NCI-H774 (cell line): ENCODE data around the gene SLC25A36.
"Not testable (repeated sequence)": the region's sequence is repeated elsewhere in the genome, so short reads cannot be mapped to it uniquely, and the experiment has no call there.

Experiments used
- DNase-seq: peaks from one replicate; lab custom pipeline; 2025; lab: John Stamatoyannopoulos, UW

SLC25A36 gene

GRCh38 chr3:140995881-140996280, 54.2 kb downstream of the SLC25A36 start:
- no peak for DNase-seq

- DNase-seq: peak; percentile 53
Measured at GRCh38 chr3:141000027-141000663, 58.5 kb downstream of the SLC25A36 start.

GRCh38 chr3:141000686-141001085, 59.0 kb downstream of the SLC25A36 start:
- DNase-seq: no peak

DNA sequence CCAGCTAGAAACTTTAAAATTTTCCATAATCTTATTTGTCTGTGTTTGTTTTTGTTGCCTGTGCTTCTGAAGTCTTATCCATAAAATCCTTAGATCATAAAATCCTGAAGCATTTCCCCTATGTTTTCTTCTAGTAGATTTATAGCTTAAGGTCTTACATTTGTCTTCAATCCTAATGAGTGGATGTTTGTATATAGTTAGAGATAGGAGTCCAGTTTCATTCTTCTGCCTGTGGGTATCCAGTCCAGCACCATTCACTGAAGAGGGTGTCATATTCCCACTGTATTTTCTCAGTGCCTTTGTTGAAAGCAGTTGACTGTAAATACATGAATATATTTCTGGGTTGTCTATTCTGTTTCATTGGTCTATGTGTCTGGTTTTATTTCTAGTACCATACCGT, 64.7 kb downstream of the SLC25A36 start:
- DNase-seq: no peak

GRCh38 chr3:141009496-141009895, 67.9 kb downstream of the SLC25A36 start:
- DNase-seq: no peak

- DNase-seq: peak; percentile 54
Measured at GRCh38 chr3:141011232-141011996, 69.8 kb downstream of the SLC25A36 start.

DNA sequence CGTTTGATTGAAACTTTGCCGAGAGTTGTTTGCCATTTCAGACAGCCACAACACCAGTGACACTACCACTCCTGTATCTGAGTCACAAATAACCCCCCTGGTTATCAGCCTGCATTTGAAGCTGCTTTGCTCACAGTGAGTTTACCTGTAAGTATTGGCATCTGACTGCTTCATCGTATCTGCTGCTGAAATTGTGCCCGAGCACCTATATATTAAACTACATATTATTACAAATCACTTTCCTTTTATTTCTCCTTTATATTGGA, 70.3 kb downstream of the SLC25A36 start:
- DNase-seq: no peak

GRCh38 chr3:141012571-141012970, 70.9 kb downstream of the SLC25A36 start:
- no peak for DNase-seq

DNA sequence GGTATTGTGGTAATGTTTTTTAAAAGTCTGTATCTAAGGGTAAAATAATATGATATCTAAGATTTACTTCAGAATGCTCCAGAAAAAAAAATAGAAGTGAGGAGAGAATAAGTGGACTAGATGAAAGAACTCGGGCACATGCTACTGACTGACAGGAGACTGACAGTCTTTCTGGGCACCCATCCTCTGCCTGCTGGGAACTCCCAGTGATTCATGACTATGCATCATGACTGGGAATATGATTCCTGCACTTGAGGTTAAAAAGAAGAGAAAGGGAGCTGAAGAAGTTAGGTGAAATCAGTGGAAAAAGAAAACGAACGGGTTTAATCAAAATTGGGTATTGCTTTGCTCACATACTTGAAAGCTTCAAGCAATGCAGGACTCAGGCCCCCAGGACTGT, 73.8 kb downstream of the SLC25A36 start:
- DNase-seq: no peak

DNA sequence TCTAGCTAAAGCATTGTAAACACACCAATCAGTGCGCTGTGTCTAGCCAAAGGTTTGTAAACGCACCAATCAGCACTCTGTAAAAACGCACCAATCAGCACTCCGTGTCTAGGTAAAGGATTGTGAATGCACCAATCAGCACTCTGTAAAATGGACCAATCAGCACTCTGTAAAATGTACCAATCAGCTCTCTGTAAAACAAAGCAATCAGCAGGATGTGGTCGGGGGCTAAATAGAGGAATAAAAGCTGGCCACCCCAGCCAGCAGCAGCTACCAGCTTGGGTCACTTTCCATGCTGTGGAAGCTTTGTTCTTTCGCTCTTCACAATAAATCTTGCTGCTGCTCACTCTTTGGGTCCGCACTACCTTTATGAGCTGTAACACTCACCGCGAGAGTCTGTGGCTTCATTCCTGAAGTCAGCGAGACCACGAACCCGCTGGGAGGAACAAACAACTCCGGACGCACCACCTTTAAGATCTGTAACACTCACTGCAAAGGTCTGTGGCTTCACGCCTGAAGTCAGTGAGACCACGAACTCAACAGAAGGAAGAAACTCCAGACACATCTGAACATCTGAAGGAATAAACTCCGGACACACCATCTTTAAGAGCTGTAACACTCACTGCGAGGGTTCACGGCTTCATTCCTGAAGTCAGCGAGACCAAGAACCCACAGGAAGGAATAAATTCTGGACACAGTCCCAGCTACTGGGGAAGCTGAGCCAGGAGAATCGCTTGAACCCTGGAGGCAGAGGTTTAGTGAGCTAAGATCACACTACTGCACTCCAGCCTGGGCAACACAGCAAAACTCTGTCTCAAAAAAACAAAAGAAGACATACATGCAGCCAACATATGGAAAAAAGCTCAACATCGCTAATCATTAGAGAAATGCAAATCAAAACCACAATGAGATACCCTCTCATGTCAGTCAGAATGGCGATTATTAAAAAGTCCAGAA, 76.0 kb downstream of the SLC25A36 start:
- not testable (repeated sequence) for DNase-seq

DNA sequence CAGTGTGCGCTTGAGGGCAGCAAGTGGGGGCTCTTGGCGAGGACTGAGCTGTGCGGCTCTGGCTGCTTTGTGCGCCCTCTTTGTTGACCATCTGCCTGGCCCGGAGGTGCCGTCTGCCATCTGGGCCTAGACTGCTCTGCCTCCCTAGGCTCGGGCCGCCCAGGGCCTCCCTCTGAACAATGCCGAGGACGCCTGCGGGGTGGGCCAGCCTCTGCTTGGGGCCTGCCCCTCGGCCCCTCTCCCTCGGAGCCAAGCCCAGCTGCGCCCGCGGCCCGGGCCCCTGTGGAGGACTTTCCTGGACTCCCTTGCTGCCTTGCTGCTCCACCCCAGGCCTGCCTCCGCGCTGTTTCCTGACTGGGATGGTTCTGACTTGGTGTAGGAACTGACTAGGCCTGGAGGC, 77.6 kb downstream of the SLC25A36 start:
- DNase-seq: no peak

DNA sequence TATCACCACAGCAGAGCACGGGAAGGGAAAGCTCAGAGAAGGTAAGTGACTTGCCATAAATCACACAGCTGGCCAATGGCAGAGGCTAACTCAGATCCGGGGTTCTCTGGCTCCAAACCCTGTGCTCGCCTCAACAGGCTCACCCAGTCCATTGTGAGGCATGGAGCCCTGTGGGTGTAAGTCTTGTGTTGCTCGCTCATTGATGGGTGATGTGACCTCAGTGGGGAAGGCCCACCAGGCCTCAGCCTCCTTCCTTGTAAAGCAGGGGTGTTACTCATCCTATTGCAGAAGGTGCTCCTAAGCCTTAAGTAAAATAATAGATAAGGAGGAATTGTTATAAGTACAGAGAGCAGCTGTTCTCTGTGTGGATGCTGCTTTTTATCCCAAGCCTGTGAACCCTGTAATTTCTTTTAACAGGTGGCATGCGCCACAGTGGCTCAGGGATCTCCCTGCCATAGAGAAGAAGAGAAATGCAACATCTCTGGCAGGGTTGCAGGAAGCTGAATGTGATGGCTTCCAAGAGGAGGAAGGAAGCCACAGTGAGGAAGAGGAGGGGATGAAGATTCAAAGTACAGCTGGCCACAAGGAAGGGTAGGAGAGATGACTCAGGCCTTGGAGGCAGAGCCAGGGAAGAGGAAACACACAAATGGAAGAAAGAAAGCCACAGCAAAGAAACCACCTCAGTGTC, 78.7 kb downstream of the SLC25A36 start:
- DNase-seq: no peak

DNA sequence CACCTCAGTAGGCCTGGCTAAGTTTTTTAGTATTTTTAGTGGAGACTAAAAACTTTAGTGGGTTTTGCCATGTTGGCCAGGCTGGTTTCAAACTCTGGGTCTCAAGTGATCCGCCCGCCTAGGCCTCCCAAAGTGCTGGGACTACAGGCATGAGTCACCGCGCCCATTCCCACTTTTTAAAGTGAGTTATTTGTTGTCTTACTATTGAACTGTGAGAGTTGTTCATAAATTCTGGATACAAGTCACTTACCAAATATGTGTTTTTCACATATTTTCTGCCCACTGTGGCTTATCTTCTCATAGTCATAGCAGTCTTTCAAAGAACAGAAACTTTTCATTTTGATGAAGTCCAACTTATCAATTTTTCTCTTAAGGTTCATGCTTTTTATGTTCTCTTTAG, 79.6 kb downstream of the SLC25A36 start:
- no peak for DNase-seq
